OCI-LY3 (cell line): Measurements from ENCODE around the gene RAP1GAP2.

Experiments
- H2AFZ ChIP-seq: fragments of 200-600, 300-600 bp; shearing (Covaris generic); 2 replicates; pipeline ENCODE4 v1.6.0; 2014; ENCODE audit warnings: antibody characterized with exemption, low read depth, low read length
- H3K27ac ChIP-seq: fragments of 200-600, 300-600 bp; sonication (generic); 2 replicates; pipeline ENCODE4 v1.5.1; 2014; ENCODE audit warnings: mild to moderate bottlenecking, low read length, moderate library complexity, mixed read lengths
- H3K27me3 ChIP-seq: fragments of 200-600, 300-600 bp; sonication (generic); 2 replicates; pipeline ENCODE4 v1.6.1; 2014; ENCODE audit warnings: low read depth, low read length, mixed read lengths
- H3K36me3 ChIP-seq: fragments of 200-600, 300-600 bp; sonication (generic); replicated peaks from 2 replicates; pipeline ENCODE3; 2014; ENCODE audit warnings: low read depth, low read length, mixed read lengths
- H3K4me1 ChIP-seq: fragments of 300-600, 200-600 bp; sonication (generic); 2 replicates; pipeline ENCODE4 v1.6.1; 2014; ENCODE audit warnings: low read length, mixed read lengths
- H3K4me2 ChIP-seq: fragments of 200-600, 300-600 bp; sonication (generic); 2 replicates; pipeline ENCODE4 v1.6.1; 2014; ENCODE audit warnings: low read length, mixed read lengths
- H3K4me3 ChIP-seq: fragments of 300-600, 200-600 bp; sonication (generic); 2 replicates; pipeline ENCODE4 v1.5.1; 2014; ENCODE audit warnings: antibody characterized with exemption, mild to moderate bottlenecking, low read length, moderate library complexity
- H3K79me2 ChIP-seq: fragments of 300-600, 200-600 bp; shearing (Covaris generic); 2 replicates; pipeline ENCODE4 v1.6.1; 2014; ENCODE audit warnings: mild to moderate bottlenecking, low read length, mixed read lengths
- H3K9ac ChIP-seq: fragments of 300-600, 200-600 bp; shearing (Covaris generic); 2 replicates; pipeline ENCODE4 v1.6.0; 2014; ENCODE audit warnings: mild to moderate bottlenecking, low read length, moderate library complexity
- H3K9me3 ChIP-seq: fragments of 200-600, 300-600 bp; shearing (Covaris generic); 2 replicates; pipeline ENCODE4 v1.6.1; 2014; ENCODE audit warnings: low read length, mixed read lengths; ENCODE audit not compliant: insufficient read depth
- H4K20me1 ChIP-seq: fragments of 200-600, 300-600 bp; sonication (generic); 2 replicates; pipeline ENCODE4 v1.6.1; 2016; ENCODE audit warnings: low read length, mixed read lengths; ENCODE audit not compliant: insufficient read depth
- EZH2phosphoT487 ChIP-seq: fragments of 200-600 bp; shearing (Covaris generic); IDR thresholded peaks from 2 replicates; pipeline ENCODE4 v1.6.1; 2018; ENCODE audit warnings: antibody characterized with exemption, mixed run types, low read depth
- TF ChIP-seq, protein P1 (sequence below): fragments of 200-600, 300-600 bp; sonication (generic); IDR thresholded peaks from 2 replicates; pipeline ENCODE4 v1.5.1; 2014; ENCODE audit warnings: antibody characterized with exemption, low read length, low read depth

Gene RAP1GAP2

DNA sequence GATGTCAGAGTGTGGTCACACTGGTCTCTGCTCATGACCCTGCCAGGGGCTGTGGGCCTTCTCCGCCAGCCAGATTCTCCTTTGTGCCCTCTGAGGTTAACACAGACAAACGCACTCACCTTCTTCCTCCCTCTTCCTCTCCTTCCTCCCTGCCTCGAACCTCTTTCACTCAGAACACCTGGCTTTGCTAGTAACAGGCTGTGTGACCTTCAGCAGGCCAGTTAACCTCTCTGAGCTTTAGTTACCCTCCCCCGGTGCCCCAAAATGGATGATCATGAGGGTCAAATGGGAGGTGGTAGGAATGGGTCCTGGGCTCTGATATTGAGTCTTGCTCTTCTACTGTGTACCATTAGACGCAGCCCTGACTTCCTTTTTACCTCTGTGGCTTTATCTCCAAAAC, 140.1 kb downstream of the RAP1GAP2 start:
- H2AFZ ChIP-seq, result peak overlapping the region; percentile 17; the same call in 1 of the 2 replicates
- H3K27ac ChIP-seq, result no peak overlapping the region
- TF ChIP-seq EZH2phosphoT487, result no peak
- TF ChIP-seq, protein P1, sequence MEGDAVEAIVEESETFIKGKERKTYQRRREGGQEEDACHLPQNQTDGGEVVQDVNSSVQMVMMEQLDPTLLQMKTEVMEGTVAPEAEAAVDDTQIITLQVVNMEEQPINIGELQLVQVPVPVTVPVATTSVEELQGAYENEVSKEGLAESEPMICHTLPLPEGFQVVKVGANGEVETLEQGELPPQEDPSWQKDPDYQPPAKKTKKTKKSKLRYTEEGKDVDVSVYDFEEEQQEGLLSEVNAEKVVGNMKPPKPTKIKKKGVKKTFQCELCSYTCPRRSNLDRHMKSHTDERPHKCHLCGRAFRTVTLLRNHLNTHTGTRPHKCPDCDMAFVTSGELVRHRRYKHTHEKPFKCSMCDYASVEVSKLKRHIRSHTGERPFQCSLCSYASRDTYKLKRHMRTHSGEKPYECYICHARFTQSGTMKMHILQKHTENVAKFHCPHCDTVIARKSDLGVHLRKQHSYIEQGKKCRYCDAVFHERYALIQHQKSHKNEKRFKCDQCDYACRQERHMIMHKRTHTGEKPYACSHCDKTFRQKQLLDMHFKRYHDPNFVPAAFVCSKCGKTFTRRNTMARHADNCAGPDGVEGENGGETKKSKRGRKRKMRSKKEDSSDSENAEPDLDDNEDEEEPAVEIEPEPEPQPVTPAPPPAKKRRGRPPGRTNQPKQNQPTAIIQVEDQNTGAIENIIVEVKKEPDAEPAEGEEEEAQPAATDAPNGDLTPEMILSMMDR, result no peak
- peaks cover 44% of the 10 kb centered on the region for H3K4me1 ChIP-seq
- no peak overlapping the region for H3K4me3 ChIP-seq
- no peaks in the 10 kb centered on the region for H3K79me2 ChIP-seq
- H3K27me3 ChIP-seq, result peaks cover 4% of the 10 kb centered on the region; the same call in 1 of the 2 replicates
- peak overlapping the region; percentile 48 for H3K4me2 ChIP-seq
- H3K36me3 ChIP-seq, result no peaks in the 10 kb centered on the region
- no peaks in the 10 kb centered on the region for H4K20me1 ChIP-seq
- H3K9me3 ChIP-seq, result no peaks in the 10 kb centered on the region
- peak overlapping the region; percentile 20; the same call in 1 of the 2 replicates for H3K9ac ChIP-seq

DNA sequence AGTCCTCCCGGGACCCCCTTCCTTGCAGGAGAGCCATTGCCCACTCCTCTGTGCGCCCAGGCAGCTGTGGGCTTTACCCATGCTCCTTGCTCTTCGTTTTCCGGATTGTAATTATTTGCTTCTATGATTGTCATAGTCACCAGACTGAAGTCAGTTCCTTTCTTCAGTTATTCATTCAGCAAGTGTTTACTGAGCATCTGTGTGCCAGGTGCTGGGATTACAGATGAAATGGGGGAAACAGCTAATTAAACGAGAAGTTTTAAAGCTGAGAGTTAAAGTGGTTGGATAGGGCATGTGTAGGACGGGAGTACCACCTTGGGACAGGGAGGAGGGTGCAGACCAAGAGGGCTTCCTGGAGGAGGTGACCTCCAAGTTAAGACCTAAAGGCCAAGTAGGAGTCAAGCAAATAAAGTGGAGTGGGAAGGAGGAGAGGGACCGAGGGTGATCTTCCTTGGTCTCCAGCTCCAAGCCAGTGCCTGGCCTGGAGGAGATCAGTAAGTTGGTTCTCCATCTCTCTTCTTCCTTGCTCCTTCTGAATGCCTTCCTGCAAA, 140.6 kb downstream of the RAP1GAP2 start:
- H4K20me1 ChIP-seq, result no peaks in the 10 kb centered on the region
- no peaks in the 10 kb centered on the region for H3K36me3 ChIP-seq
- no peaks in the 10 kb centered on the region for H3K79me2 ChIP-seq
- TF ChIP-seq, protein P1, result no peak
- no peak for TF ChIP-seq EZH2phosphoT487
- H3K9ac ChIP-seq, result peak overlapping the region; percentile 20; the same call in 1 of the 2 replicates
- H2AFZ ChIP-seq, result peak overlapping the region; percentile 17; the same call in 1 of the 2 replicates
- H3K9me3 ChIP-seq, result no peaks in the 10 kb centered on the region
- H3K4me2 ChIP-seq, result peak overlapping the region; percentile 48
- peaks cover 4% of the 10 kb centered on the region; the same call in 1 of the 2 replicates for H3K27me3 ChIP-seq
- H3K4me3 ChIP-seq, result no peak overlapping the region
- peaks cover 39% of the 10 kb centered on the region for H3K4me1 ChIP-seq
- no peak overlapping the region for H3K27ac ChIP-seq

DNA sequence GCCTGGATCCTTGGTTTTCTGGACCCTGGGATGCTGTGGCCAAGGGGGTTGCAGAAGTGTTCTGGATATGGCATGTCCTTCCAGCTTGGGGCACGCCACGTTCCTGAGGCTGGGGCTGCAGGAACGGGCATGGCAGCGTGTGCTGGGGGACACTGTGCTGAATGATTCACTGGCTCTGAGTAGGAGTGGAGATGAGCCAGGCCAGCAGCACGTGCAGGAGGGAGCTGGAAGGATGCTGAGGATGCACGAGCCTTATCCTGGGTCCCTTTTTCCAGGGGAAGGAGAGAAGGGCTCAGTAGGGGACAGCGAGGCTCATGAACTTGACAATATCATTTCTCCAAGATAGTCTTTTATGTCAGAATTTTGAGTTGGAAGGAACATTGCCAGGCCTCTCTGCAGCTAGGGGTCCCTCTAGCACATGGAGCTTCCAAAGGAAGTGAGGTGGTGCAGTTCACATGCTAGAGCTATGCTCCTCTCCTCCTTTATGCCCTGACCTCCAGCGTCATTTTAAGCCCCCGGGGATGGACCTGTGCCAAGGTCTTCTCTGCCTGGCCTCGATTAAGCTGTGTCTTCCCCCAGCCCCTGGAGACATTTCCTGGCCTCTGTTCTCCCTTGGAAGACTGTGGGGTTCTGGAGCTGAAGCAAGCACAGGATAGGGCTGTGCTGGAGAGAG, 141.2 kb downstream of the RAP1GAP2 start:
- Histone ChIP-seq H3K79me2 (no peaks in the 10 kb centered on the region), H3K27ac (no peak overlapping the region), H3K4me2 (0 out of 2 replicates have a peak overlapping the region, but pooled peaks have one; percentile 48), H3K4me3 (no peak overlapping the region), H3K36me3 (no peaks in the 10 kb centered on the region), H3K4me1 (peaks cover 34% of the 10 kb centered on the region), H3K9me3 (no peaks in the 10 kb centered on the region), H2AFZ (no peak overlapping the region), H3K27me3 (peaks cover 4% of the 10 kb centered on the region; the same call in 1 of the 2 replicates), H3K9ac (no peak overlapping the region), H4K20me1 (no peaks in the 10 kb centered on the region)
- TF ChIP-seq EZH2phosphoT487, result no peak
- TF ChIP-seq, protein P1, result peak; percentile 33

DNA sequence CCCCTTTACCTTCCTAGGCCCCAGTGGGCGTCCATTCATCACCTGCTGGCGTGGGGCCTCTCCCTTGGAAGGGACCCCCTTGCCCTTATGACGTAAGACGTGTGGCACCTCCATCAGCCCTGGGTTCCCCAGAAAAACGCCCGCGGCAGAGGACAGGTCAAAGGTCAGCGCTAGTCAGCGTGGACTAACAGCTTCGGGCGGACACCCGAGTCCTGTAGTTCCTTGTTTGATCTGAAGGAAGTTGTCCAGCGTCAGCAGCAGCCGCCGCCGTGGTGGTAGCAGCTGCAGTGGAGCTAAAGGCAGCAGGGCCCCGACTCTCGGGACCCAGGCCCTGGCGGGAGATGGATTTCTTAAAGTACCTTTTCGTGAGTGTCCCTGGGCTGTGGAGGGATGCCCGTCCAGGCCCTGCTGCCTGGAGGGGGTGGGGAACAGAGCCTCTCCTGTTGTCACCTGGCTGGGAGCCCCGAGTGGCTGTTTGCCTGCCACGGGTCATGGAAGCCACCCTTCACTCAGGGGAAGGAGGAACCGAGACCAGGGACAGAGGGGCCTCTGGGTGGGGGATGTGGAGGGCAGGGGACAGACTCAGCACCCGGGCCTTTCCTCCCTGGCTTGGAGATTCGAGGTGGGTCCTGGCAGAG, 143.6 kb downstream of the RAP1GAP2 start:
- Histone ChIP-seq H3K27ac (no peak overlapping the region), H3K79me2 (no peaks in the 10 kb centered on the region), H4K20me1 (no peaks in the 10 kb centered on the region), H3K36me3 (no peaks in the 10 kb centered on the region), H3K4me1 (peaks cover 34% of the 10 kb centered on the region), H3K4me3 (peak overlapping the region; percentile 45), H3K4me2 (peak overlapping the region; percentile 64), H3K27me3 (peaks cover 4% of the 10 kb centered on the region; the same call in 1 of the 2 replicates), H2AFZ (peak overlapping the region; percentile 51; the same call in 1 of the 2 replicates), H3K9me3 (no peaks in the 10 kb centered on the region), H3K9ac (peak overlapping the region; percentile 38; the same call in 1 of the 2 replicates)
- no peak for TF ChIP-seq EZH2phosphoT487
- TF ChIP-seq, protein P1, result no peak
